ENCODE results near the gene CDAN1.

- no peak for TF ChIP-seq CTCF (IDR thresholded peaks at IDR 0.05)
- TF ChIP-seq POLR2A (IDR thresholded peaks at IDR 0.05) = no peak
Measured at GRCh38 chr15:42782716-42783115, 45.8 kb upstream of the CDAN1 start.
